ENCODE results near the gene RACK1. TPM values are rescaled to one million over a fixed set of nuclear protein-coding genes. Genes with fewer than 3 reads are reported as not detected.

Gene RACK1
- 4,235 and 4,240 TPM in 2 replicates for total RNA-seq

DNA sequence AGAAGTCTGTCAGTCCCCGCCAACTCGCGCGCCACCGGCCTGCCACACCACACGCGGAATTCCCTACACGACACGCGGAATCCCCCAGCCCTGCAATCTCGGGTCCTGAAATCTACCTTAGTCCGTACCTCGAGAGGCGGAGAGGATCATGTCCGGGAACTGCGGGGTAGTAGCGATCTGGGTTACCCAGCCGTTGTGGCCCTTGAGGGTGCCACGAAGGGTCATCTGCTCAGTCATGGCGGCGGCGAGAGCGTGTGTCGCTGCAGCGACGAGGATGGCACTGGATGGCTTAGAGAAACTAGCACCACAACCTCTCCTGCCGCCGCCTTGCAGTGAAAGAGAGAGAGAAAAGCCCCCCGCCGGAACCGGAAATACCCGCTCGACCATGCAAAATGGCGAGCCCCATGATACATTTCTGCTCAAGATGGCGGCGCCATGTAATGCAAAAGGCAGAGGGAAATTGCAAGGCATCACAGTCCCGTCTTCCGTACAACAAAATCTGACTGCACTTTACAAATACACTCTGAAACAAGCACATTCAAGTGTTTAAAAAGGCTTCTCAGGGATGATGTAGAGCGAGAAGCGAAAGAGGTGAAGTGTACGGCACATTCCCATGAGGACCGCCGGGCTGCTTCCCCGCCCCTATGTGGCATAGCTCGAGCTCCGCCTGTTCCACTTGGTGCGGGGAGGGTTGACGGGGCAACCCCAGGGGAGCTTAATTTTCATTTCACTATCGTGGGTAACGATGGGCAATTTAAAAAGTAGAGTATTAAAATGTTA is at the start of gene RACK1:
Gene RACK1, minus strand, starts transcription at position 343 of the 780 bp plus-strand sequence. Its CDS starts 106 bp downstream, at position 237.

DNA sequence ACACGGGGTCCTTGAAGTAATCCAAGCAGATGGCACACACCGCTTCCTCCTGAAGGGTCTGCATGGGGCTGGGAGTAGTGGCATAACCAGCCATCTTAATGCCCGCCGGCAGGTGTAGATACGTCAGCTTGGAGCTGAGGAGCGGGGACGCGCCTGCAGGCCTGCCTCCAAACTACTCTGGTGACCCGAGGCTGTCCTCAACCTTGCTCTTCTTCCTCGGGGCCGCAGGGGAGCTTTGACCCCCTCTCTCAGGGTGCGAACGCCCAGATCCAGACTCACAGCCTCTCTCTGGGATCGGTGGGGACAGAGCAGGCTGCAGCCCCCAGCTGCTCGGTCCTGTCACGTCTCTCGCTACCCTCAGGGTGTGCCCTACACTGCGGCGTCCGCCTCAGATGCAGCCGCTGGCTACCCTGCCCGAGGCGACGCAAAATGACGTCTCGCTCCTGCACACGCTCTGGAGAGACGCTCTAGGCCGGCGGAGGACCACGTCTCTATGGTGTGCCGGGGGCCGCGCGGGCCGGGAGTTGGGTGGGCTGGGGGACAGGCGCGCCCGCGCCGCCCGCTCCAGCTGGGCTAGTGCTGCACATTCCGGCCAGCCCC is 17.1 kb upstream of the RACK1 start, which contains the start of gene TRIM52:
Gene TRIM52, minus strand, starts transcription at position 424 of the 600 bp plus-strand sequence. Its CDS starts 330 bp downstream, at position 94.

DNA sequence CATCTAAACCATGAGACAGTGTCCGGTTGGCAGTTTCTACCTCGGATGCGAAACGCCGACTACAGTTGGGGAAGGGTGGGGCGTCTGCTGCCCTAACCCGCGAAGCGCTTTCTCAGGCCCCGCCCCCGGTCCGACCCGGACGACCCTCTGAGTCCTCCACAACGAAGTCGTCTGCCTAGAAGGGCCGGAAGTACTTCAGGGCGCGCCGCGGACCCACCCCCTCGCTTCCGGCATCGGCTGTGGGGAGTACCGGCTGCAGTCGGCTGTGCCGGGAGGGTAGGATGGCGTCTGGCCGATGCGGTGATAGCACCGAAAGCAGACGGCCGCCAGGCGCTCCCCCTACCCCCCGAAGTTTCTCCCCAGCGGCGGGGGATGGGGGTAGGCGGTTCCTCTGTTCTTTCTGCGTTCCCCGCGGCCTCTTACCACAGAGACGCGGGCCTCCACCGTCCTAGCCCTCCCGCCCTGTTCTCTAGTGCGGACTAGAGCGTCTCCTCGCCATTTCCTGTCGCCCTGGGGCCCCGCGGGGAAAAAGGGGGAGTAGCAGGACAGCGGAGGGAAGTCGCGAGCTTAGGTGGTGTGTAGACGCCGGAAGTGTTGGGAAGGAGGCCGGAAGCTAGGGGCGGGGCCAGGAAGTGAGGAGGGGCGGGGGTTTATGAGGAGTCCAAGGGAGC is 20.5 kb downstream of the RACK1 start, which contains the start of gene TRIM41:
Gene TRIM41, plus strand, starts transcription at position 224 of the 671 bp plus-strand sequence. CDS start 719 bp downstream, outside the sequence.

DNA sequence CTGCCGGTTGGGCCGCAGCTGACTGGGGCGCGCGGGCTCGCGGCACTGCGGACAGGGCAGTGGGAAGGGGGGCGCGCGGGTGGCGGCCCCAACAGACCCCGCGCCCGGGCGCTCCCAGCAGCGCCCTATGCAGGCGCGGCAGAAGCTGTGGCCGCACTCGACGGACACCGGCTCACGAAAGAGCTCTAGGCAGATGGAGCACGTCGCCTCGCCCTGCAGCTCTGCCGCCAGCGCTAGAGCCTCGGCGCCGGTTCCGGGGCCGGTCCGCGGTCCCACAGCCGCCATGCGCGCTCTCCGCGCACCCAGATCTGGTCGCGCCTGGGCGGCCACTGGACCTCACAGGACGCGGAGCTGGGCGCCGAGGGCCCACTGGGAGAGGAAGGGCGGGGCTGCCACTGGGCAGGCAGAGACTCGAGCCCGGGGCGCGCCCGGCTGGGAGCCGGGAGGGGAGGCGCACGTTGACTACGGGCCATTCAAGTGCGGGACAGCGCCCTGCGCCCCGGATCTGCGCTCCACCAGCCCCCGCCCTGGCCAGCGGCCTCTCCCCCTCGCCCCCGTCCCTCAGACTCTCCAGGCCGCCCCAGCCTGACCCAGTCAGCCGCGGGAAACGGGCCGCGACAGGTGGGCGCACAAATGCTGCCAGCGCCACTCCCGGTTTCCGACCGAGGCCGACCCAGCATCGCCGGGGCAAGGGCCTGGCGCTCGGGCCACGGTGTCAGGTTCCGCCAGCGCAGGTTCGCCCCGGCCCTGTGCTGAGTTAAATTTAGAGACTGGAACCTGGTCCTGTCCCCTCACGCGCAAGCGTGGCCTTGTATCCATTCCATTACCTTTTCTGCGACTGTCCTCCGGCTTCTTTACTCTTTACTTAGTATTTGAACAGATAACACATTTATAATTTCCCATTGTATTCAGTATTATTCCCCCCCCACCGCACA is 38.6 kb downstream of the RACK1 start, which contains the start of gene TRIM7:
Gene TRIM7, minus strand, starts transcription at position 371 of the 935 bp plus-strand sequence. Its CDS starts 86 bp downstream, at position 285.

Small RNAs within 50 kb of the gene (small RNA-seq; reads per million reads assigned to genes)
- gene MIR4638 = not detected
- gene SNORD95 = not detected
- not detected for gene SNORD96A

Other genes with a start within 250 kb of the RACK1 start
- not detected in 2 replicates for gene BTNL9, start 203.6 kb downstream of the RACK1 start, total RNA-seq
- not detected in 2 replicates for gene OR2V1, start 112.7 kb downstream of the RACK1 start, total RNA-seq
- gene OR2V2, start 96.3 kb downstream of the RACK1 start, total RNA-seq = not detected in 2 replicates
- 2.1 and 4.0 TPM in 2 replicates for gene TRIM7, start 38.7 kb downstream of the RACK1 start, total RNA-seq
- gene TRIM41, start 20.6 kb downstream of the RACK1 start, total RNA-seq = 10.7 and 12.1 TPM in 2 replicates
- gene TRIM52, start 17.2 kb upstream of the RACK1 start, total RNA-seq = 6.1 and 10.4 TPM in 2 replicates
- gene OR4F3, start 123.4 kb upstream of the RACK1 start, total RNA-seq = 0.32 TPM in 1 of 2 replicates, not detected in the other

All from hair follicle dermal papilla cell (primary cell).